Measurements from ENCODE around the gene PTPRD.

GRCh38 chr9:8812888-8813287 is 1799.9 kb downstream of the PTPRD start:
- TF ChIP-seq CTCF (conservative IDR thresholded peaks at IDR 0.05; ENCODE audit: low read depth, low read length) (no peak), POLR2A (IDR thresholded peaks at IDR 0.05; ENCODE audit: low read depth, low read length) (no peak), CEBPB (IDR thresholded peaks at IDR 0.05; ENCODE audit: low read depth, low read length) (no peak), CHD1 (IDR thresholded peaks at IDR 0.05; ENCODE audit: low read depth, low read length) (no peak), SMC3 (IDR thresholded peaks at IDR 0.05; ENCODE audit: low read depth, low read length) (no peak), BHLHE40 (IDR thresholded peaks at IDR 0.05; ENCODE audit: low read depth, low read length) (no peak), MAZ (IDR thresholded peaks at IDR 0.05; ENCODE audit: borderline replicate concordance, low read depth, low read length) (no peak), MAFK (IDR thresholded peaks at IDR 0.05; ENCODE audit: low read depth, low read length) (no peak), FOS (IDR thresholded peaks at IDR 0.05; ENCODE audit: low read depth, low read length) (no peak), RAD21 (IDR thresholded peaks at IDR 0.05; ENCODE audit: low read length) (no peak)
- TF ChIP-seq, protein P1, sequence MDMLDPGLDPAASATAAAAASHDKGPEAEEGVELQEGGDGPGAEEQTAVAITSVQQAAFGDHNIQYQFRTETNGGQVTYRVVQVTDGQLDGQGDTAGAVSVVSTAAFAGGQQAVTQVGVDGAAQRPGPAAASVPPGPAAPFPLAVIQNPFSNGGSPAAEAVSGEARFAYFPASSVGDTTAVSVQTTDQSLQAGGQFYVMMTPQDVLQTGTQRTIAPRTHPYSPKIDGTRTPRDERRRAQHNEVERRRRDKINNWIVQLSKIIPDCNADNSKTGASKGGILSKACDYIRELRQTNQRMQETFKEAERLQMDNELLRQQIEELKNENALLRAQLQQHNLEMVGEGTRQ (IDR thresholded peaks at IDR 0.05; ENCODE audit: low read depth, low read length) = no peak
